Measurements from ENCODE around the gene MT1E. TPM values are rescaled to one million over a fixed set of nuclear protein-coding genes. Genes with fewer than 3 reads are reported as not detected.
A peak's percentile ranks its signal among the peaks of the same experiment; 100 is the strongest.
"Not testable (repeated sequence)": the region's sequence is repeated elsewhere in the genome, so short reads cannot be mapped to it uniquely, and the experiment has no call there.

The MT1E gene
- not detected for total RNA-seq (ENCODE audit: unreplicated experiment)
- long read RNA-seq: 0 reads

DNA sequence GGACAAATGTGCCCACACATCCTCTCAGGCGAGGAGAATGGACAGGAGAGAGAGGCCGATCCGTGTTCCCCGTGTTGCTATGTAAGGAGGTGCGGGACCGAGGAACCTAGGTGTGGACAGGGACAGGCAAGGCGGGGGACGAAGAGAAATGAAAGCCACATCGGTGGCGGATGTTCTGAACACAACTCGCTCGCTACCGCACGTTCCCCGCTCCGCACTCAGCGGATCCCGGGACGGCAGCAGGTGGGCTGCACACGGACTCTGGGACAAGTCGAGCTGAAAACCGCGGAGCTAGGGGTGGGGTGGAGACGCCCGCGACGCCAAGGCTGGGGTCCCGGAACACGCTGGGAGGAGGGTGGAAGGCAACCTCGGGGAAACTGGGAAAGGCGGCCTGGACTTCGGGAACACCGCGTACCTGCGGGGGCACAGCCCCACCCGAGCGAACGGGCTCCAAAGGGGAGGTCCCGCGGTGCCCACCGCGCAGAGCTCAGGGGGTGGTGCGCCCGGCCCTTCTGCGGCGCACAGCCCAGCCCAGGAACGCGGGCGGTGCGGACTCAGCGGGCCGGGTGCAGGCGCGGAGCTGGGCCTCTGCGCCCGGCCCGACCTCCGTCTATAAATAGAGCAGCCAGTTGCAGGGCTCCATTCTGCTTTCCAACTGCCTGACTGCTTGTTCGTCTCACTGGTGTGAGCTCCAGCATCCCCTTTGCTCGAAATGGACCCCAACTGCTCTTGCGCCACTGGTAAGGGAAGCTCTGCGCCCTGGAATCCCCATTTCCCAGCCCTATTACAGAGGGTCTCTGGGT, at the start of gene MT1E:
MT1E (plus strand) TSS at position 642 of the 803 bp plus-strand sequence; CDS start at position 713, 71 bp downstream.
- H3K9me3 Mint-ChIP-seq (ENCODE audit: unreplicated experiment): no peaks in the 10 kb centered on the region
- H3K27me3 Mint-ChIP-seq (ENCODE audit: unreplicated experiment): peaks cover 23% of the 10 kb centered on the region
- H3K4me1 Mint-ChIP-seq (ENCODE audit: low read depth, unreplicated experiment): peaks cover 4% of the 10 kb centered on the region
- no peaks in the 10 kb centered on the region for H3K36me3 Mint-ChIP-seq (ENCODE audit: unreplicated experiment)
- no peak for TF ChIP-seq CTCF (IDR thresholded peaks at IDR 0.05; ENCODE audit: partially characterized antibody, unreplicated experiment)
- no peak within 1 kb of the TSS for H3K27ac Mint-ChIP-seq (ENCODE audit: unreplicated experiment)
- peak; percentile 60 for DNase-seq
- peak within 1 kb of the TSS; percentile 89 for H3K4me3 Mint-ChIP-seq (ENCODE audit: unreplicated experiment)

- peaks cover 2% of the 10 kb centered on the region for H3K9me3 Mint-ChIP-seq (ENCODE audit: unreplicated experiment)
- no peak overlapping the region for H3K27ac Mint-ChIP-seq (ENCODE audit: unreplicated experiment)
- peaks cover 3% of the 10 kb centered on the region for H3K27me3 Mint-ChIP-seq (ENCODE audit: unreplicated experiment)
- no peaks in the 10 kb centered on the region for H3K4me1 Mint-ChIP-seq (ENCODE audit: low read depth, unreplicated experiment)
- peaks cover 5% of the 10 kb centered on the region for H3K36me3 Mint-ChIP-seq (ENCODE audit: unreplicated experiment)
- peak; percentile 47 for DNase-seq
- H3K4me3 Mint-ChIP-seq (ENCODE audit: unreplicated experiment): no peak overlapping the region
- TF ChIP-seq CTCF (IDR thresholded peaks at IDR 0.05; ENCODE audit: partially characterized antibody, unreplicated experiment): peak; percentile 54
These were observed 48.8 kb upstream of the MT1E start for GRCh38 chr16:56576585-56577299.

- no peak overlapping the region for H3K27ac Mint-ChIP-seq (ENCODE audit: unreplicated experiment)
- H3K4me1 Mint-ChIP-seq (ENCODE audit: low read depth, unreplicated experiment): no peaks in the 10 kb centered on the region
- H3K36me3 Mint-ChIP-seq (ENCODE audit: unreplicated experiment): peaks cover 5% of the 10 kb centered on the region
- no peak for TF ChIP-seq CTCF (IDR thresholded peaks at IDR 0.05; ENCODE audit: partially characterized antibody, unreplicated experiment)
- H3K27me3 Mint-ChIP-seq (ENCODE audit: unreplicated experiment): peaks cover 3% of the 10 kb centered on the region
- DNase-seq: no peak
- H3K4me3 Mint-ChIP-seq (ENCODE audit: unreplicated experiment): no peak overlapping the region
- peaks cover 3% of the 10 kb centered on the region for H3K9me3 Mint-ChIP-seq (ENCODE audit: unreplicated experiment)
These were observed 48.3 kb upstream of the MT1E start for GRCh38 chr16:56577300-56577625.

- peaks cover 5% of the 10 kb centered on the region for H3K36me3 Mint-ChIP-seq (ENCODE audit: unreplicated experiment)
- peaks cover 5% of the 10 kb centered on the region for H3K9me3 Mint-ChIP-seq (ENCODE audit: unreplicated experiment)
- DNase-seq: no peak
- H3K27ac Mint-ChIP-seq (ENCODE audit: unreplicated experiment): no peak overlapping the region
- H3K4me3 Mint-ChIP-seq (ENCODE audit: unreplicated experiment): no peak overlapping the region
- no peak for TF ChIP-seq CTCF (IDR thresholded peaks at IDR 0.05; ENCODE audit: partially characterized antibody, unreplicated experiment)
- no peaks in the 10 kb centered on the region for H3K4me1 Mint-ChIP-seq (ENCODE audit: low read depth, unreplicated experiment)
- peaks cover 5% of the 10 kb centered on the region for H3K27me3 Mint-ChIP-seq (ENCODE audit: unreplicated experiment)
These were observed 45.1 kb upstream of the MT1E start for GRCh38 chr16:56580391-56581048.

GRCh38 chr16:56582911-56583310, 42.7 kb upstream of the MT1E start:
- H3K36me3 Mint-ChIP-seq (ENCODE audit: unreplicated experiment); H3K27me3 Mint-ChIP-seq (ENCODE audit: unreplicated experiment); H3K9me3 Mint-ChIP-seq (ENCODE audit: unreplicated experiment); H3K27ac Mint-ChIP-seq (ENCODE audit: unreplicated experiment); DNase-seq; H3K4me3 Mint-ChIP-seq (ENCODE audit: unreplicated experiment); H3K4me1 Mint-ChIP-seq (ENCODE audit: low read depth, unreplicated experiment): not testable (repeated sequence)

Measured in glutamatergic neuron (in vitro differentiated cells).